NCI-H1436 (cell line): ENCODE results near the gene DNASE1L2.

Experiments used
- DNase-seq: peaks from one replicate; lab custom pipeline; 2025; lab: John Stamatoyannopoulos, UW

The DNASE1L2 gene

GRCh38 chr16:2226245-2226793 is 9.9 kb upstream of the DNASE1L2 start:
- DNase-seq, result no peak

- no peak for DNase-seq
Measured at GRCh38 chr16:2226918-2227317, 9.3 kb upstream of the DNASE1L2 start.

DNA sequence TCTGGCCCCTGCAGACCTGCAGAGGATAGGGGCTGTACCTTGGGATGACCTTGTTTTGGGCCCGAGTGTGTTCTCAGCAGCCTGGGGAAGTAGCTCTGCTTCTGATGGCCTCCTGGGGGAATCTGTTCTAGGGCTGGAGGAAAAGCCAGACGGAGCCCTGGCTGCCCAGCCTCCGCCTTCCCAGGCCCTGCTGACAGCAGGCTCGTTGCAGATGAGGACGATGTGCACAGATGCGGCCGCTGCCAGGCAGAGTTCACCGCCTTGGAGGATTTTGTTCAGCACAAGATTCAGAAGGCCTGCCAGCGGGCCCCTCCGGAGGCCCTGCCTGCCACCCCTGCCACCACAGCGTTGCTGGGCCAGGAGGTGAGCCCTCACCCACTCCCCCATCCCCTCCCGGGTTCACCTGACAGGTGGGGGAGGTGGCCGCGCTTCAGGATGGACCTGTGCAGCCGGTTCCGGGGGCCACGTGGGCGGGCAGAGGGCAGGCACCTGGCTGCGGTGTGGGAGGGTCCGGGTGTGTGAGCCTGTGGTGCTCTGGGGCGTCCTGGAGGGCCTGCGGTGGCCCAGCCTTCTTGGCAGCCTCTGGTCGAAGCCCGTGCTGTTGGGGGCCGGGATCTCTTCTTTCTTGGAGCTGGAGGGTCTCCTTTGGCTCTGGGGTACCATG is 8.0 kb upstream of the DNASE1L2 start:
- no peak for DNase-seq

- no peak for DNase-seq
Measured at GRCh38 chr16:2229091-2229490, 7.2 kb upstream of the DNASE1L2 start.

DNA sequence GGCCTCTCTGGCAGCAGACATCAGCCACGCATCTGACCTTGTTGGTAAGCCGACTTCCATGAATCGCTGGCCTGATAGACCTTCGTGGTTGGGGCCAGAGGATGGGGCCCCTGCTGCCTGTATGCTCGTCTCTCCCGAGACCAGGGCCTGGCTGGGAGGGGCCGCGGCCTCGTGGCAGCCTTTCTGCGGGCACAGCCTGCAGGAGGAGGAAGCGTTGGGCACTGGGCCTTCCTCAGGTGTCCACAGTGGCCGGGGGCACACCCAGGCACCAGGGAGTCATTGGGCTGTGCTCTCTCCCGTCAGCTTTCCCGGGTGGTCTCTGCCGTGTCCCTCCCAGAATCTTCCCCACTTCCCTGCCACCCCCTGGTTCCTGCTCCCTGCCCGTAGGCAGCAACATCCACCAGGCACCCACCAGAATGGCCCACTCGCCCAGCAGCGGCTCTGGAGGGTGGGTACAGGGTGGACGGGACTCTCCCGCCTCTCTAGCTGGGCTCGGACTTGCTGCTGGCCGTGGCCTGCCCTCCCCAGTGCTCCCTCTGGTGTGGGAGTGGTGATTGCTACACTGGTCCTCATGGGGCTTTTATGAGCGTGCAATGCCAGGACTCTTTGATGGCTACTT is 6.5 kb upstream of the DNASE1L2 start:
- DNase-seq, result no peak

GRCh38 chr16:2230376-2230775 is 5.9 kb upstream of the DNASE1L2 start:
- DNase-seq, result no peak

- DNase-seq, result no peak
Measured at GRCh38 chr16:2231016-2231931, 5.0 kb upstream of the DNASE1L2 start.

- DNase-seq, result no peak
Measured at GRCh38 chr16:2232094-2232990, 3.9 kb upstream of the DNASE1L2 start.

DNA sequence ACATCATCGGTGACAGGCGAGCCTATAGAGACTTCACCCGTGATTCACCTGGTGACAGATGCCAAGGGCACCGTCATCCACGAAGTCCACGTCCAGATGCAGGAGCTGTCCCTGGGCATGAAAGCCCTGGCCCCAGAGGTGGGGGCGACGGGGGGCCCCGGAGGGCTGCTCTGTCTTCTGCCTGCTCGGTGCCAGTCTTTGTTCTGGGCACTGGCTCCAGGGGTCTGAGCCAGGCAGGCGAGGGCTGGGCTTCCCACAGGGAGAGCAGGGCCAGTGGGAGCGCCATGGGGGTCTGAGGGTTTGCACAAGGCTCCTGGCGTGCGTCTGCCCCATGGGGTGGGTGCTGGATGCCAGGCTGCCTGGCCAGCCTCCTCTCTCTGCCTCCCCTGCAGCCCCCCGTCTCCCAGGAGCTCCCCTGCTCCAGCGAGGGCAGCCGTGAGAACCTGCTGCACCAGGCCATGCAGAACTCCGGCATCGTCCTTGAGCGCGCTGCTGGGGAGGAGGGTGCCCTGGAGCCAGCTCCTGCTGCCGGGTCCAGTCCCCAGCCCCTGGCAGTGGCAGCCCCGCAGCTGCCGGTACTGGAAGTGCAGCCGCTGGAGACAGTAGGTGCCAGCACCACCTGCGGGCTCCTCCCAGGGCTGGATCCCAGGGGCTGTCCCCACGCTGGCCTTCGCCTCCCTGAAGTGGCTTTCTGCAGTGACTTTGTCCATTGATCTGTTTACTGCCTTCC is 3.0 kb upstream of the DNASE1L2 start:
- DNase-seq, result no peak

- no peak for DNase-seq
Measured at GRCh38 chr16:2233872-2234812, 2.1 kb upstream of the DNASE1L2 start.

- DNase-seq, result no peak
Measured at GRCh38 chr16:2234813-2235170, 1.5 kb upstream of the DNASE1L2 start.

GRCh38 chr16:2235234-2235651 is 1.0 kb upstream of the DNASE1L2 start:
- no peak for DNase-seq

GRCh38 chr16:2235695-2236336 is 428 bp upstream of the DNASE1L2 start:
- no peak for DNase-seq

GRCh38 chr16:2237102-2237482 is 848 bp downstream of the DNASE1L2 start:
- DNase-seq, result no peak

DNA sequence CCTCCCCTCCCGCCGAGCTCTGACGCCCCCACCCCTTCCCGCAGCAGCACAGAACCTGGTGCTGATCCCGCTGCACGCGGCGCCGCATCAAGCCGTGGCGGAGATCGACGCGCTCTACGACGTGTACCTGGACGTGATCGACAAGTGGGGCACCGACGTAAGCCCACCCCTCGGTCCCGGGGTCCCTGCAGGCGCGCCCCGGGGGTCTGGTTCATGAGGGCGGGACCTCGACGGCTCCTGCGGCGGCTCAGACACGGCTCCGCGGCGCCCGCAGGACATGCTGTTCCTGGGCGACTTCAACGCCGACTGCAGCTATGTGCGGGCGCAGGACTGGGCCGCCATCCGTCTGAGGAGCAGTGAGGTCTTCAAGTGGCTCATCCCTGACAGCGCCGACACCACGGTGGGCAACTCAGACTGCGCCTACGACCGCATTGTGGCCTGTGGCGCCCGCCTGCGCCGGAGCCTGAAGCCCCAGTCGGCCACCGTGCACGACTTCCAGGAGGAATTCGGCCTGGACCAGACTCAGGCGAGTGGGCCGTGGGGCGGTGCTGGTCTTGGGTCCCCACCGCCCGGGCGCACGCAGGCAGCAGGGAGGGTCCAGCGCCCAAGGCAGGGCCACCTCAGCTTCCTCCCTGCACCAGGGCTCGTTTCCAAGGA is 1.4 kb downstream of the DNASE1L2 start:
- DNase-seq, result no peak

- no peak for DNase-seq
Measured at GRCh38 chr16:2238150-2238837, 2.0 kb downstream of the DNASE1L2 start.

GRCh38 chr16:2238838-2239675 is 2.8 kb downstream of the DNASE1L2 start:
- DNase-seq, result no peak
